Metanephros (tissue), 2 donors: Measurements from ENCODE around the gene PSMD9. TPM values are rescaled to one million over a fixed set of nuclear protein-coding genes. Genes with fewer than 3 reads are reported as not detected.

ENCODE experiments used
- small RNA-seq: library from RNA; depleted of rRNA; stranded (forward); fragments of <200 nt; gene quantifications from one replicate; pipeline ENCODE3, GENCODE V24; 2014; ENCODE audit warnings: low replicate concordance
- total RNA-seq: library from RNA; depleted of rRNA; stranded (reverse); fragments of >200 nt; gene quantifications from one replicate; pipeline ENCODE4 v1.2.3, GENCODE V29; 2014

The PSMD9 gene
- 59.6 TPM for total RNA-seq

DNA sequence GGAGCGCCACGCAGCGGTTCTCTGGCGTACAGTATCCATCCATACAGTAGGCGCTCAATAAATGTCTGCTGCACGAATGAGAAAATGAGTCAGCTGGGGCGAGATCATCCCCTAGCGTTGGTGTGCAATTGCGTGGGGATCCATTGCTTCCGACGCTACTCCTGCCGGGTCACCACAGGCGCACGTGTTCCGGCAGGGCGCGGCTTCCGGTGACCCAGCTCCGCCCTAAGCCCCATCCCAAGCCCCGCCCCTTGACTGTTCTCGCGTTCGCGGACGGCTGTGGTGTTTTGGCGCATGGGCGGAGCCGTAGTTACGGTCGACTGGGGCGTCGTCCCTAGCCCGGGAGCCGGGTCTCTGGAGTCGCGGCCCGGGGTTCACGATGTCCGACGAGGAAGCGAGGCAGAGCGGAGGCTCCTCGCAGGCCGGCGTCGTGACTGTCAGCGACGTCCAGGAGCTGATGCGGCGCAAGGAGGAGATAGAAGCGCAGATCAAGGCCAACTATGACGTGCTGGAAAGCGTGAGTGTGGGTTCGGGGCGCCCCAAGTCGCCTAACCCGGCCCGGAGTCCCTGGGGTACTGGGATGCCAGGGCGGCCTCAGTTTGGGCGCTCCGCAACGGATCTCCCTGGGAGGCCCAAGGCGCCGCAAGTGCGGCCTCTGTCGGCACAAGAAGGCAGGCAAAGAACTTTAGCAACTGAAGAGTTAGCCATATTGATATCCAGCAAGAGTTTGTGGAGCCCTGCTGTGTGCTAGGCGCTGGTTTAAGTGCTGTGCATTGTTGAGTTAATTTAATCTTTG is at the start of gene PSMD9:
PSMD9 (plus strand) TSS at position 313 of the 796 bp plus-strand sequence; CDS start at position 380, 67 bp downstream.

GRCh38 chr12:121858662-121859572 is 29.7 kb upstream of the PSMD9 start, which contains the start of gene HPD:
Gene HPD (minus strand): TSS chr12:121858859. CDS start chr12:121858823, 36 bp downstream.

GRCh38 chr12:121917950-121918678 is 29.5 kb downstream of the PSMD9 start, which contains the start of gene CFAP251:
Gene CFAP251 (plus strand): TSS chr12:121918592. CDS start chr12:121921306, 2,714 bp downstream.

Small RNAs within 50 kb of the gene (small RNA-seq; reads per million reads assigned to genes)
- gene AC069503.3, result not detected
- not detected for gene RF00017
- not detected for gene RNU7-170P

Other genes starting within 250 kb of the PSMD9 start
- gene MORN3, start 219.1 kb upstream of the PSMD9 start, total RNA-seq, result 0.70 TPM
- gene TMEM120B, start 176.0 kb upstream of the PSMD9 start, total RNA-seq, result 14.3 TPM
- gene RHOF, start 95.1 kb upstream of the PSMD9 start, total RNA-seq, result 13.8 TPM
- gene SETD1B, start 84.8 kb upstream of the PSMD9 start, total RNA-seq, result 12.6 TPM
- 0.93 TPM for gene HPD, start 29.9 kb upstream of the PSMD9 start, total RNA-seq
- gene CFAP251, start 29.8 kb downstream of the PSMD9 start, total RNA-seq, result 11.2 TPM
- 32.7 TPM for gene BCL7A, start 133.1 kb downstream of the PSMD9 start, total RNA-seq
- 34.2 TPM for gene MLXIP, start 190.0 kb downstream of the PSMD9 start, total RNA-seq